Measurements from ENCODE around the gene PDGFC. TPM values are rescaled to one million over a fixed set of nuclear protein-coding genes. Genes with fewer than 3 reads are reported as not detected.

The PDGFC gene
- total and polyA plus RNA-seq, 2 experiments from 2014 or later = 35.5 to 63.3 TPM

DNA sequence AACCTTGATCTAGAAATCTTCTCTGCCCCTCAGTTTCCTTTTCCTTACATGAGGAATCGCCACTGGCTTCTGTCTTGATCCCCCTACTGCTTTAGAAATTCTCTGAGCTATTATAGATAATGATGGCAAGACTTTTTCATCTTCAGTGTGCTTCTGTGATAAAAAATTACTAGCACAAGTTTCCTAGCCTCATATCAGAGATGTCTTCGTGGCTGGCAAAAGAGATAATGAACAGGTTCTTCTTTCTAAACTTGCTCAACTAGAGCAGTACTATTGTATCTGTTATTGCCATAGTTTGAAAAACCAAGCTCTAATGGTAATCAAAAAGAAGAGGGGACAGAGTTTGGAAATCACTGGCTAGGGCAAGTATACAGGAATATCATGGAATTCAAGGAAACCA lies 4.1 kb upstream of the PDGFC start:
- 74% methylated on average over 2 of the region's 2 CpGs for WGBS (ENCODE audit: low lambda C conversion rate, missing lambda C conversion rate)
- H3K4me2 ChIP-seq = peak overlapping the region; percentile 28
- H2AFZ ChIP-seq = no peak overlapping the region
- H3K27ac ChIP-seq = peak overlapping the region; percentile 61
- peaks cover under 1% of the 10 kb centered on the region for H3K79me2 ChIP-seq
- DNase-seq (ENCODE audit: low spot score) = no peak
- no peaks in the 10 kb centered on the region for H3K36me3 ChIP-seq (replicated peaks; ENCODE audit: insufficient read depth, low read depth)
- no peak overlapping the region for H3K4me3 ChIP-seq
- H3K27me3 ChIP-seq = no peaks in the 10 kb centered on the region
- TF ChIP-seq, protein P1, sequence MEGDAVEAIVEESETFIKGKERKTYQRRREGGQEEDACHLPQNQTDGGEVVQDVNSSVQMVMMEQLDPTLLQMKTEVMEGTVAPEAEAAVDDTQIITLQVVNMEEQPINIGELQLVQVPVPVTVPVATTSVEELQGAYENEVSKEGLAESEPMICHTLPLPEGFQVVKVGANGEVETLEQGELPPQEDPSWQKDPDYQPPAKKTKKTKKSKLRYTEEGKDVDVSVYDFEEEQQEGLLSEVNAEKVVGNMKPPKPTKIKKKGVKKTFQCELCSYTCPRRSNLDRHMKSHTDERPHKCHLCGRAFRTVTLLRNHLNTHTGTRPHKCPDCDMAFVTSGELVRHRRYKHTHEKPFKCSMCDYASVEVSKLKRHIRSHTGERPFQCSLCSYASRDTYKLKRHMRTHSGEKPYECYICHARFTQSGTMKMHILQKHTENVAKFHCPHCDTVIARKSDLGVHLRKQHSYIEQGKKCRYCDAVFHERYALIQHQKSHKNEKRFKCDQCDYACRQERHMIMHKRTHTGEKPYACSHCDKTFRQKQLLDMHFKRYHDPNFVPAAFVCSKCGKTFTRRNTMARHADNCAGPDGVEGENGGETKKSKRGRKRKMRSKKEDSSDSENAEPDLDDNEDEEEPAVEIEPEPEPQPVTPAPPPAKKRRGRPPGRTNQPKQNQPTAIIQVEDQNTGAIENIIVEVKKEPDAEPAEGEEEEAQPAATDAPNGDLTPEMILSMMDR (IDR thresholded peaks at IDR 0.05; ENCODE audit: poor library complexity) = no peak
- TF ChIP-seq EZH2phosphoT487 (IDR thresholded peaks at IDR 0.05; ENCODE audit: low read depth, severe bottlenecking, unreplicated experiment) = no peak
- no peak for TF ChIP-seq EZH2 (IDR thresholded peaks at IDR 0.05; ENCODE audit: borderline replicate concordance)
- H3K9me3 ChIP-seq (ENCODE audit: low read depth) = no peaks in the 10 kb centered on the region
- H4K20me1 ChIP-seq (ENCODE audit: insufficient read depth, poor library complexity, severe bottlenecking) = no peaks in the 10 kb centered on the region
- H3K4me1 ChIP-seq (ENCODE audit: insufficient read depth) = peaks cover 25% of the 10 kb centered on the region
- H3K9me2 ChIP-seq (replicated peaks; ENCODE audit: insufficient read depth) = no peaks in the 10 kb centered on the region

GRCh38 chr4:156974264-156974663 lies 2.7 kb upstream of the PDGFC start:
- Histone ChIP-seq H3K27ac (no peak overlapping the region), H3K36me3 (replicated peaks; ENCODE audit: insufficient read depth, low read depth) (no peaks in the 10 kb centered on the region), H3K27me3 (no peaks in the 10 kb centered on the region), H3K4me3 (no peak overlapping the region), H2AFZ (no peak overlapping the region), H3K9me3 (ENCODE audit: low read depth) (no peaks in the 10 kb centered on the region), H3K79me2 (peaks cover 14% of the 10 kb centered on the region), H4K20me1 (ENCODE audit: insufficient read depth, poor library complexity, severe bottlenecking) (no peaks in the 10 kb centered on the region), H3K9me2 (replicated peaks; ENCODE audit: insufficient read depth) (no peaks in the 10 kb centered on the region), H3K4me2 (no peak overlapping the region), H3K4me1 (ENCODE audit: insufficient read depth) (peaks cover 28% of the 10 kb centered on the region)
- DNase-seq (ENCODE audit: low spot score) = no peak
- TF ChIP-seq, protein P1 (IDR thresholded peaks at IDR 0.05; ENCODE audit: poor library complexity) = no peak
- TF ChIP-seq EZH2 (IDR thresholded peaks at IDR 0.05; ENCODE audit: borderline replicate concordance) = no peak
- no peak for TF ChIP-seq EZH2phosphoT487 (IDR thresholded peaks at IDR 0.05; ENCODE audit: low read depth, severe bottlenecking, unreplicated experiment)
- 84% methylated on average over 1 of the region's 1 CpG for WGBS (ENCODE audit: low lambda C conversion rate, missing lambda C conversion rate)

GRCh38 chr4:156972379-156973015 lies 898 bp upstream of the PDGFC start:
- Histone ChIP-seq H3K9me2 (replicated peaks; ENCODE audit: insufficient read depth) (no peaks in the 10 kb centered on the region), H3K27me3 (no peaks in the 10 kb centered on the region), H2AFZ (peak overlapping the region; percentile 91), H3K4me1 (ENCODE audit: insufficient read depth) (peaks cover 34% of the 10 kb centered on the region), H4K20me1 (ENCODE audit: insufficient read depth, poor library complexity, severe bottlenecking) (peaks cover 4% of the 10 kb centered on the region), H3K4me3 (peak overlapping the region; percentile 59), H3K36me3 (replicated peaks; ENCODE audit: insufficient read depth, low read depth) (no peaks in the 10 kb centered on the region), H3K4me2 (peak overlapping the region; percentile 82), H3K79me2 (peaks cover 30% of the 10 kb centered on the region), H3K27ac (peak overlapping the region; percentile 96), H3K9me3 (ENCODE audit: low read depth) (no peaks in the 10 kb centered on the region)
- 29% methylated on average over 8 of the region's 8 CpGs for WGBS (ENCODE audit: low lambda C conversion rate, missing lambda C conversion rate)
- TF ChIP-seq, protein P1 (IDR thresholded peaks at IDR 0.05; ENCODE audit: poor library complexity) = no peak
- TF ChIP-seq EZH2 (IDR thresholded peaks at IDR 0.05; ENCODE audit: borderline replicate concordance) = no peak
- no peak for TF ChIP-seq EZH2phosphoT487 (IDR thresholded peaks at IDR 0.05; ENCODE audit: low read depth, severe bottlenecking, unreplicated experiment)
- DNase-seq (ENCODE audit: low spot score) = peak; percentile 21

All from hepatocyte (in vitro differentiated cells).